Right atrium auricular region (tissue), 2 donors: Measurements from ENCODE around the gene DGKK. TPM values are rescaled to one million over a fixed set of nuclear protein-coding genes. Genes with fewer than 3 reads are reported as not detected.

ENCODE experiments used
- DNase-seq: peaks from one replicate; pipeline ENCODE4 v3.0.0-alpha.2; 2019; ENCODE audit warnings: low spot score
- H3K27ac ChIP-seq, 2 donors: fragments of 200-600 bp; sonication (generic); 1 replicate in 1 of 2; 2 replicates in 1 of 2; pipeline ENCODE4 v1.5.1; 2016 to 2019
- H3K27me3 ChIP-seq, 2 donors: fragments of 200-600 bp; sonication (generic); one replicate each; pipeline versions ENCODE4 v1.5.1 to v1.6.0; 2017 to 2019
- H3K36me3 ChIP-seq: fragments of 200-600 bp; sonication (generic); one replicate; pipeline ENCODE4 v1.5.1; 2016
- H3K4me1 ChIP-seq, 2 donors: fragments of 200-600 bp; sonication (generic); one replicate each; pipeline versions ENCODE4 v1.5.1 to v1.6.0; 2017 to 2019
- H3K4me3 ChIP-seq, 2 donors: fragments of 200-600 bp; sonication (generic); 1 replicate in 1 of 2; 2 replicates in 1 of 2; pipeline ENCODE4 v1.5.1; 2017 to 2019; ENCODE audit warnings: mild to moderate bottlenecking in 1 of 2, moderate library complexity in 1 of 2
- H3K9me3 ChIP-seq, 2 donors: fragments of 200-600 bp; sonication (generic); one replicate each; pipeline ENCODE4 v1.5.1; 2019
- CTCF ChIP-seq, 2 donors: fragments of 200-600 bp; sonication (generic); IDR thresholded peaks; one replicate each; pipeline ENCODE4 v1.5.1; 2019; ENCODE audit warnings: antibody characterized with exemption in 2 of 2
- total RNA-seq, 2 donors: library from RNA; depleted of rRNA; stranded (reverse); fragments of >200 nt; gene quantifications; one replicate each; pipeline ENCODE4 v1.1.0, GENCODE V29; 2016

DGKK gene
- total RNA-seq, 2 donors from 2014 or later: not detected

GRCh38 chrX:50430917-50431575 lies 39.6 kb downstream of the DGKK start:
- Histone ChIP-seq H3K9me3 (peaks cover 0 to 6% of the 10 kb centered on the region in 2 donors), H3K4me3 (no peak overlapping the region), H3K27me3 (no peaks in the 10 kb centered on the region), H3K27ac (no peak overlapping the region), H3K4me1 (no peaks in the 10 kb centered on the region), H3K36me3 (no peaks in the 10 kb centered on the region)
- TF ChIP-seq CTCF (IDR thresholded peaks at IDR 0.05): no peak
- DNase-seq: no peak

GRCh38 chrX:50428174-50428573 lies 42.5 kb downstream of the DGKK start:
- H3K4me3 ChIP-seq: no peak overlapping the region
- no peaks in the 10 kb centered on the region for H3K36me3 ChIP-seq
- TF ChIP-seq CTCF (IDR thresholded peaks at IDR 0.05): no peak
- peaks cover 0 to 6% of the 10 kb centered on the region in 2 donors for H3K9me3 ChIP-seq
- no peak overlapping the region for H3K27ac ChIP-seq
- no peak for DNase-seq
- no peaks in the 10 kb centered on the region for H3K27me3 ChIP-seq
- H3K4me1 ChIP-seq: no peaks in the 10 kb centered on the region

GRCh38 chrX:50407976-50408375 lies 62.6 kb downstream of the DGKK start:
- no peak overlapping the region for H3K4me3 ChIP-seq
- DNase-seq: no peak
- no peak overlapping the region for H3K27ac ChIP-seq
- TF ChIP-seq CTCF (IDR thresholded peaks at IDR 0.05): no peak
- H3K9me3 ChIP-seq: peaks cover 0 to 14% of the 10 kb centered on the region in 2 donors
- H3K4me1 ChIP-seq: no peaks in the 10 kb centered on the region
- H3K36me3 ChIP-seq: no peaks in the 10 kb centered on the region
- no peaks in the 10 kb centered on the region for H3K27me3 ChIP-seq

GRCh38 chrX:50403903-50404302 lies 66.7 kb downstream of the DGKK start:
- no peaks in the 10 kb centered on the region for H3K4me1 ChIP-seq
- no peak overlapping the region for H3K4me3 ChIP-seq
- no peak overlapping the region for H3K27ac ChIP-seq
- no peaks in the 10 kb centered on the region for H3K27me3 ChIP-seq
- DNase-seq: no peak
- peaks cover 0 to 14% of the 10 kb centered on the region in 2 donors for H3K9me3 ChIP-seq
- no peak for TF ChIP-seq CTCF (IDR thresholded peaks at IDR 0.05)
- no peaks in the 10 kb centered on the region for H3K36me3 ChIP-seq

- Histone ChIP-seq H3K4me3 (no peak overlapping the region), H3K27me3 (no peaks in the 10 kb centered on the region), H3K4me1 (no peaks in the 10 kb centered on the region), H3K27ac (no peak overlapping the region), H3K9me3 (peaks cover 0 to 12% of the 10 kb centered on the region in 2 donors), H3K36me3 (no peaks in the 10 kb centered on the region)
- no peak for TF ChIP-seq CTCF (IDR thresholded peaks at IDR 0.05)
- DNase-seq: no peak
Observed at GRCh38 chrX:50402886-50403285, 67.7 kb downstream of the DGKK start.

GRCh38 chrX:50393902-50394301 lies 76.7 kb downstream of the DGKK start:
- Histone ChIP-seq H3K27me3 (no peaks in the 10 kb centered on the region), H3K27ac (no peak overlapping the region), H3K36me3 (no peaks in the 10 kb centered on the region), H3K4me3 (no peak overlapping the region), H3K9me3 (no peaks in the 10 kb centered on the region), H3K4me1 (no peaks in the 10 kb centered on the region)
- TF ChIP-seq CTCF (IDR thresholded peaks at IDR 0.05): no peak
- DNase-seq: no peak
